Loucy (cell line): ENCODE data around the gene ABAT.

ENCODE experiments used
- CTCF ChIP-seq: fragments of 200-600 bp; sonication (generic); conservative IDR thresholded peaks from 2 replicates; pipeline ENCODE4 v1.5.1; 2014; ENCODE audit warnings: mild to moderate bottlenecking, antibody characterized with exemption, low read length
- EZH2phosphoT487 ChIP-seq: fragments of 200-600 bp; IDR thresholded peaks from 2 replicates; pipeline ENCODE4 v1.6.1; 2018; ENCODE audit warnings: antibody characterized with exemption, mild to moderate bottlenecking, moderate library complexity, borderline replicate concordance

- TF ChIP-seq CTCF: no peak
- no peak for TF ChIP-seq EZH2phosphoT487
Measured at GRCh38 chr16:8763899-8764298, 89.5 kb downstream of the ABAT start.
